ENCODE measurements around the gene SH3BP2. TPM values are rescaled to one million over a fixed set of nuclear protein-coding genes. Genes with fewer than 3 reads are reported as not detected.
A peak's percentile ranks its signal among the peaks of the same experiment; 100 is the strongest.
"Not testable (repeated sequence)": the region's sequence is repeated elsewhere in the genome, so short reads cannot be mapped to it uniquely, and the experiment has no call there.

Gene SH3BP2
- total RNA-seq, 2 donors from 2014 or later, result 56.0 to 61.7 TPM

GRCh38 chr4:2761035-2761923 is 31.6 kb upstream of the SH3BP2 start:
- no peaks in the 10 kb centered on the region for H3K9me3 ChIP-seq
- no peaks in the 10 kb centered on the region for H3K27me3 ChIP-seq (replicated peaks; ENCODE audit: insufficient read depth)
- TF ChIP-seq CTCF (IDR thresholded peaks at IDR 0.05), result no peak
- peaks cover 0 to 4% of the 10 kb centered on the region in 2 donors for H3K4me1 ChIP-seq (ENCODE audit: control insufficient read depth in 1 of 2, low read depth in 2 of 2)
- DNase-seq (ENCODE audit: low spot score) (no peak), ATAC-seq (ENCODE audit: insufficient number of reproducible peaks, low FRiP score, low read depth) (no peak)
- H3K27ac ChIP-seq, result no peak overlapping the region
- H3K4me3 ChIP-seq, result no peak overlapping the region
- no peaks in the 10 kb centered on the region for H3K36me3 ChIP-seq

- H3K9me3 ChIP-seq, result no peaks in the 10 kb centered on the region
- no peak for TF ChIP-seq CTCF (IDR thresholded peaks at IDR 0.05)
- no peaks in the 10 kb centered on the region for H3K36me3 ChIP-seq
- H3K27ac ChIP-seq, result no peak overlapping the region
- peaks cover 0 to 4% of the 10 kb centered on the region in 2 donors for H3K4me1 ChIP-seq (ENCODE audit: control insufficient read depth in 1 of 2, low read depth in 2 of 2)
- no peak for ATAC-seq (ENCODE audit: insufficient number of reproducible peaks, low FRiP score, low read depth)
- DNase-seq (ENCODE audit: low spot score), result no peak
- no peak overlapping the region for H3K4me3 ChIP-seq
- H3K27me3 ChIP-seq (replicated peaks; ENCODE audit: insufficient read depth), result no peaks in the 10 kb centered on the region
Observed at GRCh38 chr4:2762048-2762447, 30.8 kb upstream of the SH3BP2 start.

DNA sequence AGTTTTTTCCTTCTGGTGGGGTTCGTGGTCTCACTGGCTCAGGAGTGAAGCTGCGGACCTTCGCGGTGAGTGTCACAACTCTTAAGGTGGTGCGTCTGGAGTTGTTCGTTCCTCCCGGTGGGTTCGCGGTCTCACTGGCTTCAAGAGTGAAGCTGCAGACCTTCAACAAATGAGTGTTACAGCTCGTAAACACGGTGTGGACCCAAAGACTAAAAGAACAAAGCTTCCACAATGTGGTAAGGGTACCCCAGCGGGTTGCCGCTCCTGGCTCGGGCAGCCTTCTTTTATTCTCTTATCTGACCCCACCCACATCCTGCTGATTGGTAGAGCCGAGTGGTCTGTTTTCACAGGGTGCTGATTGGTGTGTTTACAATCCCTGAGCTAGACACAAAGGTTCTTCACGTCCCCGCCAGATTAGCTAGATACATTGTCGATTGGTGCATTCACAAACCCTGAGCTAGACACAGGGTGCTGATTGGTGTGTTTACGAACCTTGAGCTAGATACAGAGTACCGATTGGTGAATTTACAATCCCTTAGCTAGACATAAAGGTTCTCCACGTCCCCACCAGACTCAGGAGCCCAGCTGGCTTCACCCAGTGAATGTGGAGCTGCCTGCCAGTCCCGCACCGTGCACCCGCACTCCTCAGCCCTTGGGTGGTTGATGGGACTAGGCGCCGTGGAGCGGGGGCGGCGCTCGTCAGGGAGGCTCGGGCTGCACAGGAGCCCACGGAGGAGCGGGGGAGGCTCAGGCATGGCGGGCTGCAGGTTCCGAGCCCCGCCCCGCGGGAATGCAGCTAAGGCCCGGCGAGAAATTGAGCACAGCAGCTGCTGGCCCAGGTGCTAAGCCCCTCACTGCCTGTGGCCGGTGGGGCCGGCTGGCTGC is 30.2 kb upstream of the SH3BP2 start:
- H3K27me3 ChIP-seq (replicated peaks; ENCODE audit: insufficient read depth); ATAC-seq (ENCODE audit: insufficient number of reproducible peaks, low FRiP score, low read depth); DNase-seq (ENCODE audit: low spot score); H3K27ac ChIP-seq; H3K4me1 ChIP-seq (ENCODE audit: control insufficient read depth in 1 of 2, low read depth in 2 of 2); H3K9me3 ChIP-seq; H3K36me3 ChIP-seq; H3K4me3 ChIP-seq: not testable (repeated sequence)

- Histone ChIP-seq H3K4me3 (peak overlapping the region; percentile 86), H3K27me3 (replicated peaks; ENCODE audit: insufficient read depth) (no peaks in the 10 kb centered on the region), H3K27ac (peak overlapping the region; percentile 67 to 82), H3K36me3 (no peaks in the 10 kb centered on the region), H3K9me3 (no peaks in the 10 kb centered on the region), H3K4me1 (ENCODE audit: control insufficient read depth in 1 of 2, low read depth in 2 of 2) (peaks cover 0 to 4% of the 10 kb centered on the region in 2 donors)
- DNase-seq (ENCODE audit: low spot score), result no peak
- TF ChIP-seq CTCF (IDR thresholded peaks at IDR 0.05), result no peak
- ATAC-seq (ENCODE audit: insufficient number of reproducible peaks, low FRiP score, low read depth), result no peak
Observed at GRCh38 chr4:2763511-2763967, 29.3 kb upstream of the SH3BP2 start.

- Histone ChIP-seq H3K4me1 (ENCODE audit: control insufficient read depth in 1 of 2, low read depth in 2 of 2) (peaks cover 0 to 4% of the 10 kb centered on the region in 2 donors), H3K27me3 (replicated peaks; ENCODE audit: insufficient read depth) (no peaks in the 10 kb centered on the region), H3K27ac (no peak overlapping the region), H3K4me3 (no peak overlapping the region), H3K9me3 (no peaks in the 10 kb centered on the region), H3K36me3 (no peaks in the 10 kb centered on the region)
- ATAC-seq (ENCODE audit: insufficient number of reproducible peaks, low FRiP score, low read depth) (no peak), DNase-seq (ENCODE audit: low spot score) (no peak)
- TF ChIP-seq CTCF (IDR thresholded peaks at IDR 0.05), result no peak
Observed at GRCh38 chr4:2765832-2766526, 26.9 kb upstream of the SH3BP2 start.

Data from thoracic aorta (tissue), 2 donors.